Endothelial cell of umbilical vein (primary cell): ENCODE results near the gene NR4A3.

Source experiments
- CTCF ChIP-seq, 2 donors: IDR thresholded peaks; 1 replicate in 1 of 2; 2 replicates in 1 of 2; pipeline ENCODE4 v1.5.1; 2011; ENCODE audit warnings: low read length in 2 of 2, mild to moderate bottlenecking in 2 of 2, moderate library complexity in 2 of 2, control low read depth in 1 of 2, inconsistent platforms in 1 of 2, low read depth in 1 of 2; ENCODE audit not compliant: insufficient read depth in 1 of 2; ENCODE audit errors: extremely low read depth in 1 of 2
- EZH2 ChIP-seq: IDR thresholded peaks from 2 replicates; pipeline ENCODE4 v1.6.1; 2012; ENCODE audit warnings: borderline replicate concordance, low read depth, mild to moderate bottlenecking, moderate library complexity, low read length, inconsistent platforms; ENCODE audit not compliant: severe bottlenecking
- FOS ChIP-seq: IDR thresholded peaks from 2 replicates; pipeline ENCODE4 v1.6.1; 2011; ENCODE audit warnings: mild to moderate bottlenecking, low read length, moderate library complexity, borderline replicate concordance; ENCODE audit not compliant: insufficient read depth
- JUN ChIP-seq: IDR thresholded peaks from 2 replicates; pipeline ENCODE4 v1.6.1; 2011; ENCODE audit warnings: borderline replicate concordance, low read depth; ENCODE audit not compliant: insufficient read length, insufficient read depth
- MYC ChIP-seq: IDR thresholded peaks from one replicate; pipeline ENCODE4 v1.6.1; 2011; ENCODE audit warnings: mild to moderate bottlenecking, low read depth, low read length
- POLR2A ChIP-seq: IDR thresholded peaks from 2 replicates; pipeline ENCODE4 v1.6.1; 2012; ENCODE audit warnings: low read depth, mild to moderate bottlenecking, control low read depth, low read length
- POLR2AphosphoS5 ChIP-seq: IDR thresholded peaks from 2 replicates; pipeline ENCODE4 v1.6.1; 2012; ENCODE audit warnings: low read depth, mild to moderate bottlenecking, control low read depth, low read length, moderate library complexity; ENCODE audit not compliant: insufficient read depth
- TF ChIP-seq, protein P1 (sequence below): IDR thresholded peaks from 2 replicates; pipeline ENCODE4 v1.6.1; 2011; ENCODE audit not compliant: insufficient read depth, insufficient read length

DNA sequence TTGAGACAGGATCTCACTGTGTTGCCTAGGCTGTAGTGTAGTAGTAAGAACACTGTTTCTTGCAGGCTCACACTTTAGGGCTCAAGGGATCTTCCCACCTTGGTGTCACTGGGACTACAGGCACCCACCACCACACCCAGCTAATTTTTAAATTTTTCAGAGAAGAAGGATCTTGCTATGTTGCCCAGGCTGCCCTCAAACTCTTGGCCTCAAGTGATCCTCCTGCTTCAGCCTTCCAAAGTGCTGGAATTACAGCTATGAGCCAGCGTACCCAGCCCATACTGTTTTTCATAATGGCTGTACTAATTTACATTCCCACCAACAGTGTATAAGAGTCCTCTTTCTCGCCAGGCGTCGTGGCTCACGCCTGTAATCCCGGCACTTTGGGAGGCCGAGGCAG lies 89.9 kb downstream of the NR4A3 start:
- no peak for TF ChIP-seq CTCF (IDR thresholded peaks at IDR 0.05; ENCODE audit: extremely low read depth in 1 of 2, insufficient read depth in 1 of 2, low read depth in 1 of 2, low read length in 2 of 2)
- TF ChIP-seq POLR2AphosphoS5 = no peak
- no peak for TF ChIP-seq MYC
- no peak for TF ChIP-seq EZH2
- no peak for TF ChIP-seq FOS
- TF ChIP-seq POLR2A = no peak
- TF ChIP-seq JUN = no peak
- TF ChIP-seq, protein P1, sequence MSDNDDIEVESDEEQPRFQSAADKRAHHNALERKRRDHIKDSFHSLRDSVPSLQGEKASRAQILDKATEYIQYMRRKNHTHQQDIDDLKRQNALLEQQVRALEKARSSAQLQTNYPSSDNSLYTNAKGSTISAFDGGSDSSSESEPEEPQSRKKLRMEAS = no peak
